ENCODE data around the gene FLYWCH2. TPM values are rescaled to one million over a fixed set of nuclear protein-coding genes. Genes with fewer than 3 reads are reported as not detected.
"Not testable (repeated sequence)": the region's sequence is repeated elsewhere in the genome, so short reads cannot be mapped to it uniquely, and the experiment has no call there.

FLYWCH2 gene
- total RNA-seq, 1 donor from 2014 or later: 72.2 TPM

DNA sequence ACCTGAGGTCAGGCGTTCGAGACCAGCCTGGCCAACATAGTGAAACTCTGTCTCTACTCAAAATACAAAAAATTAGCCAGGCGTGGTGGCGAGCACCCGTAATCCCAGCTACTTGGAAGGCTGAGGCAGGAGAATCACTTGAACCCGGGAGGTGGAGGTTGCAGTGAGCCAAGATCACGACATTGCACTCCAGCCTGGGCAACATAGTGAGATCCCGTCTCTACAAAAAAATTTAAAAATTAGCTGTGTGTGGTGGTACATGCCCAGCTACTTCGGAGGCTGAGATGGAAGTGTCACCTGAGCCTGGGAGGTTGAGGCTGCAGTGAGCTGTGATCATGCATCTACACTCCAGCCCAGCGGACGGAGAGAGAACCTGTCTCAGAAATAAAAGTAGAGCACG lies 60.7 kb downstream of the FLYWCH2 start:
- DNase-seq: not testable (repeated sequence)

GRCh38 chr16:2946649-2947048 lies 63.6 kb downstream of the FLYWCH2 start:
- DNase-seq: no peak

Other genes with a start within 250 kb of the FLYWCH2 start
- gene KCTD5, start 200.7 kb upstream of the FLYWCH2 start, total RNA-seq: 25.2 and 27.6 TPM in 2 replicates
- gene PRSS27, start 163.0 kb upstream of the FLYWCH2 start, total RNA-seq: 0.09 and 0.51 TPM in 2 replicates
- 59.5 and 66.2 TPM in 2 replicates for gene SRRM2, start 130.6 kb upstream of the FLYWCH2 start, total RNA-seq
- 132 and 314 TPM in 2 replicates for gene ELOB, start 105.9 kb upstream of the FLYWCH2 start, total RNA-seq
- not detected in 2 replicates for gene PRSS33, start 95.7 kb upstream of the FLYWCH2 start, total RNA-seq
- not detected in 2 replicates for gene PRSS41, start 84.7 kb upstream of the FLYWCH2 start, total RNA-seq
- gene PRSS21, start 66.0 kb upstream of the FLYWCH2 start, total RNA-seq: 1.0 and 2.1 TPM in 2 replicates
- 0.19 and 0.68 TPM in 2 replicates for gene ZG16B, start 52.9 kb upstream of the FLYWCH2 start, total RNA-seq
- gene PRSS22, start 25.0 kb upstream of the FLYWCH2 start, total RNA-seq: not detected in 2 replicates
- 39.5 and 41.0 TPM in 2 replicates for gene FLYWCH1, start 28.7 kb downstream of the FLYWCH2 start, total RNA-seq
- not detected in 2 replicates for gene KREMEN2, start 81.1 kb downstream of the FLYWCH2 start, total RNA-seq
- gene PAQR4, start 86.1 kb downstream of the FLYWCH2 start, total RNA-seq: 9.4 and 12.8 TPM in 2 replicates
- 4.4 and 10.6 TPM in 2 replicates for gene PKMYT1, start 97.2 kb downstream of the FLYWCH2 start, total RNA-seq
- not detected in 2 replicates for gene CLDN9, start 129.7 kb downstream of the FLYWCH2 start, total RNA-seq
- not detected in 2 replicates for gene CLDN6, start 135.0 kb downstream of the FLYWCH2 start, total RNA-seq
- gene TNFRSF12A, start 137.2 kb downstream of the FLYWCH2 start, total RNA-seq: 45.4 and 48.2 TPM in 2 replicates
- 2.6 and 5.2 TPM in 2 replicates for gene HCFC1R1, start 140.7 kb downstream of the FLYWCH2 start, total RNA-seq
- 21.4 and 25.4 TPM in 2 replicates for gene THOC6, start 140.8 kb downstream of the FLYWCH2 start, total RNA-seq
- gene BICDL2, start 153.7 kb downstream of the FLYWCH2 start, total RNA-seq: not detected in 2 replicates
- 0.09 TPM in 1 of 2 replicates, not detected in the other for gene MMP25, start 163.3 kb downstream of the FLYWCH2 start, total RNA-seq
- gene IL32, start 182.4 kb downstream of the FLYWCH2 start, total RNA-seq: 29.5 and 133 TPM in 2 replicates
- not detected in 2 replicates for gene ZSCAN10, start 216.1 kb downstream of the FLYWCH2 start, total RNA-seq
- 26.2 and 30.2 TPM in 2 replicates for gene ZNF205, start 229.4 kb downstream of the FLYWCH2 start, total RNA-seq

Data from dermis blood vessel endothelial cell (primary cell).